ENCODE results near the gene ZFAND6.
A peak's percentile ranks its signal among the peaks of the same experiment; 100 is the strongest.
"Not testable (repeated sequence)": the region's sequence is repeated elsewhere in the genome, so short reads cannot be mapped to it uniquely, and the experiment has no call there.

The ZFAND6 gene

GRCh38 chr15:80058851-80059785 is at the start of gene ZFAND6:
TSS of gene ZFAND6 (plus strand) at chr15:80059676. CDS start at chr15:80120345, 60,669 bp downstream.
- DNase-seq: peak; percentile 79

- no peak for DNase-seq
Measured at GRCh38 chr15:80010131-80010673, 49.3 kb upstream of the ZFAND6 start.

DNA sequence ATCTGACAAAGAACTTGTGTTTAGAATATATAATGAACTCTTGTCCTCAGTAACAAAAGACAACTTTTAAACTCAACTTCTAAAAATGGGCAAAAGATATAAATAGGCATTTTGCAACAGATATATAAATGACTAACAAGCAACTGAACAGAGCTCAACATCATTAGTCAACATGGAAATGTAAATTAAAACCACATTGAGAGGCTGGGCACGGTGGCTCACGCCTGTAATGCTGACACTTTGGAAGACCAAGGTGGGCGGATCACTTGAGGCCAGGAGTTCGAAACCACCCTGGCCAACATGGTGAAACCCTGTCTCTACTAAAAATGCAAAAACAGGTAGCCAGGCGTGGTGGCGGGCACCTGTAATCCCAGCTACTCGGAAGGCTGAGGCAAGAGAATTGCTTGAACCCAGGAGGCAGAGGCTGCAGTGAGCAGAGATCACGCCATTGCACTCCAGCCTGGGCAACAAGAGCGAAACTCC is 48.4 kb upstream of the ZFAND6 start:
- DNase-seq: not testable (repeated sequence)

DNA sequence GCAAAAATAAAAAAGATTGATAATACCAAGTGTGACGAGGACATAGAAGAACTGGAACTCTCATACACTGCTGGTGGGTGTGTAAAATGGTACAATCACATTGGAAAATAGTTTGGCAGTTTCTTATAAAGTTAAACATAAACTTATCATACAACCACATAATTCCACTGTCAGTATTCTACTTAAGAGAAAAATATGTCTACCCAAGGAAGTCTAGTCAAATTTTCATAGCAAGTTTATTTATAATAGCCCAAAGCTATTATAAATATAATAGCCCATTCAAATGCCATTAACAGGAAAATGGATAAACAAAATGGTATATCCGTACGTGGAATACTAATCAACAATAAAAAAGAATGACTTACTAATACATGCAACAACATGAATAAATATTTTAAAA is 47.9 kb upstream of the ZFAND6 start:
- no peak for DNase-seq

DNA sequence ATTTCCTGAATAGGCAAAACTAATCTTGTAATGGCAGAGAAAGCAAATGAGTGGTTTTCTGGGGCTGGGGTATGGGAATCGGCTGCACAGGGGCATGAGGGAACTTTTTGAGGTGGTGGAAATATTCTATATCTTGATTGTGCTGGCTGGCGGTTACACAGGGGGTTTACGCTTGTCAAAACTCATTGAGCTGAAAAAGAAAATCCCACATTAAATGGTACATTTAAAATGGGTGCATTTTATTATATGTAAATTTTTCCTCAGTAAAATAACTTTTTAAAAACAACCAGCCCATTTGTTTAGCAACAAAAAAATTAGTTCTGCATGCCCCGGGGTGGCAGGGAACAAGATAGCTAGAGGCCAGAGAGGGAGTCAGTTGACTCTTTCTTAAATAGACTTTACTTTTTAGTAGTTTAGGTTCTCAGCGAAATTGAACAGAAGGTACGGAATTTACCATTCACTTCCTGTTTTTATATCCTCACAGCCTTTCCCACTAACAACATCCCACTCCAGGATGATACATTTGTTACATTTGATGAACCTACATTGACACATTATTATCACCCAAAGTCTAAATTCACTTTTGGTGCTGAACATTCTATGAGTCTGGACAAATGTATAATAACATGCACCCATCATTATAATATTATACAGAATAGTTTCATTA is 47.3 kb upstream of the ZFAND6 start:
- no peak for DNase-seq

DNA sequence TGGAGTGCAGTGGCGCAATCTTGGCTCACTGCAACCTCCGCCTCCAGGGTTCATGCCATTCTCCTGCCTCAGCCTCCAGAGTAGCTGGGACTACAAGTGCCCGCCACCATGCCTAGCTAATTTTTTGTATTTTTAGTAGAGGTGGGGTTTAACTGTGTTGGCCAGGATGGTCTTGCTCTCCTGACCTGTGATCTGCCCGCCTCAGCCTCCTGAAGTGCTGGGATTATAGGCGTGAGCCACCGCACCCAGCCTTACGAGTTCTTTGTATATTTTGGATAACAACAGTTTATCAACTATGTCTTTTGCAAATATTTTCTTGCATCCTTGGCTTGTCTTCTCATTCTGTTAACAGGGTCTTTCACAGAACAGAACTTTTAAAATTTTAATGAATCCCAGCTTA is 45.3 kb upstream of the ZFAND6 start:
- DNase-seq: not testable (repeated sequence)

DNA sequence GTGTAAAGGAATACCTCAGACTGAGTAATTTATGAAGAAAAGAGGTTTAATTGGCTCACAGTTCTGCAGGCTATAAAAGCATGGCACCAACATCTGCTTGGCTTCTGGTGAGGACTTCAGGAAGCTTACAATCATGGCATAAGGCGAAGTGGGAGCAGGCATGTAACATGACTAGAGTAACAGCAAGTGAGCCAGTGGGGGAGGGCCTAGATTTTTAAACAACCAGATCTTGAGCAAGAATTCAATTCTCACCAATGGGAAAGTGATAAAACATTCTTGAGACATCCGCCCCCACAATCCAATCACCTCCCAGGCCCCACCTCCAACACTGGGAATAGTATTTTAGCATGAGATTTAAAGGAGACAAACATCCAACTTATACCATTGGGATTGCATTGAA is 44.3 kb upstream of the ZFAND6 start:
- DNase-seq: no peak

- not testable (repeated sequence) for DNase-seq
Measured at GRCh38 chr15:80016506-80016905, 43.0 kb upstream of the ZFAND6 start.

- not testable (repeated sequence) for DNase-seq
Measured at GRCh38 chr15:80017139-80017538, 42.3 kb upstream of the ZFAND6 start.

DNA sequence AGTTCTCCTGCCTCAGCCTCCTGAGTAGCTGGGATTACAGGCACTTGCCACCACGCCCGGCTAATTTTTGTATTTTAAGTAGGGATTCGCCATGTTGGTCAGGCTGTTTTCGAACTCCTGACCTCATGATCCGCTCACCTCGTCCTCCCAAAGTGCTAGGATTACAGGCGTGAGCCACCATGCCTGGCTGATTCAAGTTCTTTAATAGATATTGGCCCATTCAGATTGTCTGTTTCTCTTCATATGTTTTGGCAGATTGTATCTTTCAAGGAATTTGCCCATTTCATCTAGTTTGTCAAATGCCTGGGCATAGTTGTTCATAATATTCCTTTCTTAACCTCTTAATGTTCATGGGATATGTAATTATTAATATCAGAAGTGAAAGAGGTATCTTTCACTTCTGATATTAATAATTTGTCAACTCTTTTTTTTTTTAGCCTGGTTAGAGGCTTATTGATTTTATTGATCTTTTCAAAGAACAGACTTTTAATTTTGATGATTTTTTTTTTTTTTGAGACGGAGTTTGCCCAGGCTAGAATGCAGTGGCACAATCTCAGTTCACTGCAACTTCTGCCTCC is 40.2 kb upstream of the ZFAND6 start:
- no peak for DNase-seq

GRCh38 chr15:80020149-80020548 is 39.3 kb upstream of the ZFAND6 start:
- DNase-seq: not testable (repeated sequence)

DNA sequence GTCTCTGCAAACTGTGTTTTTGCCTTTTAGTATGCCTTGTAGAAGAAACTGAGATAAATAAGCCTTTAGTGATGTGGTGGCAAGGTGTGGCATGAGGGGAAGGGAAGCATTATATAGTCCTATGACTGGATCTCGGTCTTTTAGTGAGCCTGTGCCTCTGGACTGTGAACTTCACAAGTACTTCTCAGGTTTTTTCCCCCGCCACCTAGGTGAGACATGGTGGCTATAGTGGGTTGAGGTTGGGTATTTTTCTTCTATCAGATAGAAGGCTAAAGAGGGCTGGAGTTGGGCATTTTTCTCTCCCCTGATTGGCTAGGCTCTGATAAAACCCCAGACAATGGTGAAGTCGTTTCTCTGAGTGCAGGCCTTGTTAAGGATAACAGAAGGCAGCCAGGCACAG is 38.7 kb upstream of the ZFAND6 start:
- DNase-seq: no peak

DNA sequence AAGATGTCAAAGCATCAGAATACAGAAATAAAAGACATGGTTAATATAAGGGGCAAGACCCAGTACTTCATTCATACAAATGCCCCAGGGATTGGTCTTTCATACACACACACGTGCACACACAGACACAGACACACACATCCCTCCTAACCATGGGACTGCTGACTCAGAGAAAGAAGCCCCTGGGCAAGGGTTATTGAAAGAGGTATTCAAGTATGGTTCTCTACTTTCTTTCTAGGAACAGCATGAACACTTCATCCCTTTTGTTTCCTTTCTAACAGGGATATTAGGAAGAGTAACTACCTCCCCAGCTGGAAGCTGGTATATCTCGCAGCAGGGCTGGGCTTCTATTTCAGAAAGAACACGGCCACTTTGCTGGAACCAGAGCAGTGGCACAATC is 33.2 kb upstream of the ZFAND6 start:
- DNase-seq: no peak

DNA sequence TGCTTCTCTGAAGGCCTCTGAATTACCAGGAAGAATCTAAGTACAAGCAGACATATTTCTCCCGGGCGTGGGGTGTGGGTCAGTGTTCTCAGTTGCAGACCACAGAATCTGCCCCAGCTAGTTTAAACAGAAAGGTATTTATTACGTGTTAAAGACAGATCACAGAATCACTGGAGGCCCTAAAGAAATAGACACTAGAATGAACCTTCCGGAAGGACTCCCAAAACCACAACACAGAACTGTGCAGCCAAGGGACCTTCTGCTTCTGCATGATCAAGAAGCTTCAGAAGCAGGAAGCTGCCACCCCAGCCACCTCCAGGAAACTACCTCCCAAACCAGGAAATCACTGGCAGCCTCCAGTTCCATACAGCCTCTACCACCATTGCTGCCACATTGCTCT is 32.7 kb upstream of the ZFAND6 start:
- DNase-seq: no peak

DNA sequence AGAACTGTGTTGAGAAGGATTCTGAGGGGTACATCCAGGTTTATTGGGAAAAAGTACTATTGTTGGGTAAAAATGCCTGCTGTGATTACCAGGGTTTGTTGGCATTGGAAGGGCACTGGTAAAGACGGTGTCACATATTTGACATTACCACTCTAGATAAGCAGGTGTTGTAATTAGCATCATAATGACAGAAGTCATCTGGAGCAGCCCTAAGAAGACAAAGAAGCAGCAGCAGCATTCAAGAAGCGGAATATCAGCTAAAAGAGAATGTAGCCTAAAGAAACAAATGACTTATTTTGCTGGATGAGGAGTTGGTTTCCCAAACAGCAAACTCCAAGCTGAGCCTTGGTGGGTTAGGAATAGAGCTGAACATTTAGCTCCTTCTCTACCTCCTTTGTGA is 30.5 kb upstream of the ZFAND6 start:
- DNase-seq: no peak

DNA sequence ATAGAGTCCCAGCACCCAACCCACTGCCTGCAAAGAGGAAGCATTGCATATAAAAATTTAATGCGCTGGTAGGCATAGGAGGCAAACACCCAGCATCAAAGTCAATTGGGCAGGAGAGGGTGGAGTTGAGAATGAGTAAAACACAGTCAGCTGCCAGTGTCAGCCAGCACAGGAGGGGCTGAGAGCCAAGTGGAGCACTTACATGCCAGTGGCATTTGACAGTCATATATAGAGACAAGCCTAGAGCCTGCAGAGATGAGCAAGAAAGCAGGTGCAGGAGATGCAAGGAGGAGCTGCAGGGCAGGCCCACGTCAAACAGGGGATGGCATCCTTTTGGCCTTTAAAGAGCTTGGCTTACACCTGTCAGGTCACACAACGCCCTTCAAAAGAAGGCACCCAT is 27.6 kb upstream of the ZFAND6 start:
- no peak for DNase-seq

DNA sequence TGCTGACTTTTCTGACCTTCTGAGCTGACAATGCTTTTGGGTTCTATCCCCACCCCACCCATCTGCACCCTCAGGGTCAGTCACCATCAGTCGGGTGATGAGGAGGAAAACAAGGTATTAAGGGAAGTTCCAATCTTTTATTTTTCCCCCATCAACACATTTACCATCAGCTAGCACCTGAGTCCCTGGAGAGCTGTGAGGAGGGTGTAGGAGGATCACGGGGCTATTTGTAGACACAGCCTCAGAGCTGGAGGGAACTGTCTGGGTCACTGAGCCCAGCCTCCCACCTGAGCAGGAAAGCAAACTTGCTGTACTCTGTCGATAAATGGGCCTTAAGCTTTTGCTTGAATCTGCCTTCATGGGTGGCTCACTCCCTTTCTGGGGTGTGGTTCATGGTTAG is 24.8 kb upstream of the ZFAND6 start:
- DNase-seq: no peak

- DNase-seq: no peak
Measured at GRCh38 chr15:80036071-80036470, 23.4 kb upstream of the ZFAND6 start.

- DNase-seq: no peak
Measured at GRCh38 chr15:80041494-80042253, 17.8 kb upstream of the ZFAND6 start.

- no peak for DNase-seq
Measured at GRCh38 chr15:80042568-80042967, 16.9 kb upstream of the ZFAND6 start.

GRCh38 chr15:80045219-80045618 is 14.3 kb upstream of the ZFAND6 start:
- DNase-seq: not testable (repeated sequence)

DNA sequence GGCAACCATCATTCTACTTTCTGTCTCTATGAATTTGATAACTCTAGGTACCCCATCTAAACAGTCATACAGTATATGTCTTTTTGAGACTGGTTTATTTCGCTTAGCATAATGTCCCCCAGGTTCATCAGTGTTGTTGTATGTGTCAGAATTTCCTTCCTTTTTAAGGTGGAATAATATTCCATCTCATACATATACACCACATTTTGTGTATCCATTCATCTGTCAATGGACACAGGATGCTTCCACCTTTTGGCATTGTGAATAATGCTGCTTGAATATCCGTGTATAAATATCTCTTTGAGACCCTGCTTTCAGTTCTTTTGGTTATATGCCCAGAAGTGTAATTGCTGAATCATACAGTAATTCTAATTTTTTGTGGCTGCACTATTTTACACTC is 10.4 kb upstream of the ZFAND6 start:
- DNase-seq: no peak
